HepG2 (cell line): ENCODE data around the gene MBD5. TPM values are rescaled to one million over a fixed set of nuclear protein-coding genes. Genes with fewer than 3 reads are reported as not detected.

Source experiments
- ATAC-seq: fragments of 200-7000 bp; cut with Tn5 transposase; 3 replicates; pipeline ENCODE4 v1.9.1; 2020; ENCODE audit warnings: mild to moderate bottlenecking, moderate library complexity
- BruUV-seq: library from RNA; stranded (reverse); fragments of 400-500 nt; replicated peaks from 2 replicates; lab custom pipeline; 2021; lab: Mats Ljungman, UMichigan
- CTCF ChIA-PET: fragments of 300-600 bp; formaldehyde crosslinking; extraction: SDS; loops from one replicate; lab custom pipeline; 2021; ENCODE audit warnings: low total read pairs, inconsistent platforms, low intra/inter-chr PET ratio; lab: Yijun Ruan, JAX
- POLR2A ChIA-PET: fragments of 350-600 bp; sonication (Branson Sonifier 250); formaldehyde crosslinking; loops from one replicate; lab custom pipeline; 2020; ENCODE audit warnings: antibody characterized with exemption, inconsistent platforms; lab: Yijun Ruan, JAX
- DNase-seq: peaks from one replicate; pipeline ENCODE4 v3.0.0-alpha.2; 2015; ENCODE audit warnings: low spot score
- FAIRE-seq: peaks from 3 replicates; lab custom pipeline; 2011; peaks lifted over from hg19 to GRCh38; lab: Jason Lieb, UNC
- H2AFZ ChIP-seq: one replicate; pipeline ENCODE4 v1.6.1; 2011; ENCODE audit warnings: low read length, inconsistent platforms
- H3K27ac ChIP-seq: fragments of 300-600 bp; 3 replicates; pipeline ENCODE4 v1.8.0; 2011; ENCODE audit warnings: mixed run types, mild to moderate bottlenecking, mixed read lengths, low read length, inconsistent platforms; ENCODE audit not compliant: insufficient read depth; ENCODE audit errors: extremely low read length
- H3K27me3 ChIP-seq, 2 experiments: fragments of 200-600 bp in 1 of 2; 2 replicates in 1 of 2; 3 replicates in 1 of 2; pipeline versions ENCODE4 v1.6.0 to v1.8.0; 2011; ENCODE audit warnings: low read length in 2 of 2, mild to moderate bottlenecking in 2 of 2, moderate library complexity in 2 of 2, inconsistent platforms in 1 of 2; ENCODE audit not compliant: insufficient read depth in 2 of 2, control insufficient read depth in 1 of 2
- H3K36me3 ChIP-seq, 2 experiments: fragments of 200-600 bp in 1 of 2; replicated peaks in 1 of 2; 2 replicates in 1 of 2; 3 replicates in 1 of 2; pipeline versions ENCODE4 v1.5.1 to v1.8.0; 2011; ENCODE audit warnings: low read length in 2 of 2, inconsistent platforms in 1 of 2; ENCODE audit not compliant: insufficient read depth in 2 of 2, control insufficient read depth in 1 of 2
- H3K4me1 ChIP-seq: 2 replicates; pipeline ENCODE4 v1.5.1; 2012; ENCODE audit warnings: low read length, inconsistent platforms; ENCODE audit not compliant: insufficient read depth
- H3K4me2 ChIP-seq: 2 replicates; pipeline ENCODE4 v1.6.0; 2011; ENCODE audit warnings: low read depth, low read length, inconsistent platforms
- H3K4me3 ChIP-seq, 3 experiments: fragments of 200-600 bp in 1 of 3; sonication (generic), shearing (Covaris generic) in 1 of 3; replicated peaks in 1 of 3; 2 replicates each; pipeline ENCODE4 v1.5.1; 2011 to 2016; ENCODE audit warnings: low read length in 3 of 3, inconsistent platforms in 2 of 3, low read depth in 2 of 3, mild to moderate bottlenecking in 2 of 3, control low read depth in 1 of 3, mixed read lengths in 1 of 3; ENCODE audit not compliant: insufficient read depth in 1 of 3
- H3K79me2 ChIP-seq: one replicate; pipeline ENCODE4 v1.6.1; 2011; ENCODE audit warnings: low read length, inconsistent platforms; ENCODE audit not compliant: insufficient read depth
- H3K9ac ChIP-seq: 2 replicates; pipeline ENCODE4 v1.6.0; 2011; ENCODE audit warnings: mild to moderate bottlenecking, low read depth, low read length, inconsistent platforms; ENCODE audit not compliant: insufficient read depth
- H3K9me3 ChIP-seq: 2 replicates; pipeline ENCODE4 v1.5.1; 2012; ENCODE audit warnings: mild to moderate bottlenecking, low read length
- H4K20me1 ChIP-seq: 2 replicates; pipeline ENCODE4 v1.6.0; 2011; ENCODE audit warnings: inconsistent platforms, mild to moderate bottlenecking, low read length, moderate library complexity; ENCODE audit not compliant: insufficient read depth
- ISL2 ChIP-seq: sonication (generic); formaldehyde crosslinking; IDR thresholded peaks from 2 replicates; pipeline ENCODE4 v1.5.0; 2020; ENCODE audit warnings: missing genetic modification reagents
- KDM4B ChIP-seq: sonication (generic); formaldehyde crosslinking; IDR thresholded peaks from 2 replicates; pipeline ENCODE4 v1.4.0; 2020; ENCODE audit warnings: missing genetic modification reagents
- KMT2B ChIP-seq: IDR thresholded peaks from 2 replicates; pipeline ENCODE4 v1.6.1; 2016; ENCODE audit warnings: missing genetic modification reagents, missing compliant biosample characterization
- MZF1 ChIP-seq: sonication (generic); formaldehyde crosslinking; IDR thresholded peaks from 2 replicates; pipeline ENCODE4 v1.8.1; 2023; ENCODE audit warnings: mild to moderate bottlenecking, missing genetic modification reagents, borderline replicate concordance
- NR2F6 ChIP-seq, 2 experiments: IDR thresholded peaks; 2 replicates each; pipeline ENCODE4 v1.6.1; 2016; ENCODE audit warnings: antibody characterized with exemption in 1 of 2, mild to moderate bottlenecking in 1 of 2
- PCBP2 ChIP-seq: fragments of 200-400 bp; formaldehyde crosslinking; optimal IDR thresholded peaks from 2 replicates; pipeline ENCODE3; 2018; ENCODE audit warnings: low read length, low read depth; ENCODE audit not compliant: poor library complexity, severe bottlenecking
- REPIN1 ChIP-seq: sonication (generic); formaldehyde crosslinking; IDR thresholded peaks from 2 replicates; pipeline ENCODE4 v1.8.0; 2022; ENCODE audit warnings: missing genetic modification reagents, low read depth, mild to moderate bottlenecking, borderline replicate concordance
- SALL2 ChIP-seq: sonication (generic); formaldehyde crosslinking; IDR thresholded peaks from 2 replicates; pipeline ENCODE4 v1.8.1; 2023; ENCODE audit warnings: mild to moderate bottlenecking, missing genetic modification reagents, inconsistent platforms
- SYNCRIP ChIP-seq: fragments of 200-400 bp; formaldehyde crosslinking; IDR thresholded peaks from 2 replicates; pipeline ENCODE4 v1.6.1; 2018; ENCODE audit warnings: mild to moderate bottlenecking, low read depth, low read length; ENCODE audit not compliant: insufficient read depth
- TBP ChIP-seq: sonication (generic); formaldehyde crosslinking; IDR thresholded peaks from 2 replicates; pipeline ENCODE4 v1.5.0; 2020; ENCODE audit warnings: missing genetic modification reagents
- ZBTB7A ChIP-seq: sonication (generic); formaldehyde crosslinking; IDR thresholded peaks from 2 replicates; pipeline ENCODE4 v1.8.0; 2022; ENCODE audit warnings: mild to moderate bottlenecking, missing genetic modification reagents
- ZNF253 ChIP-seq: sonication (generic); formaldehyde crosslinking; IDR thresholded peaks from 2 replicates; pipeline ENCODE4 v1.8.0; 2022; ENCODE audit warnings: mild to moderate bottlenecking, missing genetic modification reagents, borderline replicate concordance
- ZNF263 ChIP-seq: sonication (generic); formaldehyde crosslinking; IDR thresholded peaks from 2 replicates; pipeline ENCODE4 v1.4.0; 2020; ENCODE audit warnings: missing genetic modification reagents
- ZNF275 ChIP-seq: sonication (generic); formaldehyde crosslinking; IDR thresholded peaks from 2 replicates; pipeline ENCODE4 v1.8.0; 2022; ENCODE audit warnings: missing genetic modification reagents, mild to moderate bottlenecking, inconsistent platforms, borderline replicate concordance
- ZNF530 ChIP-seq: sonication (generic); formaldehyde crosslinking; IDR thresholded peaks from 2 replicates; pipeline ENCODE4 v1.5.0; 2020; ENCODE audit warnings: low read depth, mild to moderate bottlenecking, missing genetic modification reagents
- ZNF619 ChIP-seq: sonication (generic); formaldehyde crosslinking; IDR thresholded peaks from 2 replicates; pipeline ENCODE4 v1.4.0; 2020; ENCODE audit warnings: mild to moderate bottlenecking, missing genetic modification reagents
- ZNF75D ChIP-seq: sonication (generic); formaldehyde crosslinking; IDR thresholded peaks from 2 replicates; pipeline ENCODE4 v1.8.1; 2023; ENCODE audit warnings: missing genetic modification reagents, mild to moderate bottlenecking, borderline replicate concordance
- ZSCAN20 ChIP-seq: sonication (generic); formaldehyde crosslinking; IDR thresholded peaks from 2 replicates; pipeline ENCODE4 v1.4.0; 2020; ENCODE audit warnings: missing genetic modification reagents, mild to moderate bottlenecking, borderline replicate concordance
- ZZZ3 ChIP-seq: sonication (generic); formaldehyde crosslinking; IDR thresholded peaks from 2 replicates; pipeline ENCODE4 v1.4.0; 2020; ENCODE audit warnings: missing genetic modification reagents, mild to moderate bottlenecking, borderline replicate concordance
- WGBS: methylation state at CpG from one replicate; pipeline ENCODE4 v1.1.6; 2017; ENCODE audit warnings: low lambda C conversion rate; 5-methylcytosine and 5-hydroxymethylcytosine counted together
- in situ Hi-C: cut with HindIII; loops from 2 replicates; pipeline ENCODE4 v1.10.0; 2017; ENCODE audit warnings: low pct_unique_long_range_greater_than_20kb; ENCODE audit not compliant: extremely low pct_ligation_motif_present
- intact Hi-C: fragments of 100-400 bp; cut with micrococcal nuclease; formaldehyde crosslinking; loops from one replicate; pipeline ENCODE4 v1.10.0; 2022; ENCODE audit not compliant: unreplicated experiment
- polyA plus RNA-seq, 8 experiments: library from polyadenylated mRNA; depleted of rRNA in 3 of 8; stranded (reverse) in 7 of 8; unstranded in 1 of 8; fragments of >200 nt; fragmentation: Illumina TruSeq in 4 of 8; extraction: Trizol in 4 of 8; gene quantifications; 2 replicates each; pipeline versions ENCODE4 v1.2.1 to v1.2.3, GENCODE V29; 2011 to 2016; ENCODE audit warnings: low read depth in 4 of 8, missing spikeins in 1 of 8, mixed read lengths in 1 of 8; ENCODE audit not compliant: insufficient read depth in 1 of 8
- total RNA-seq, 5 experiments: library from RNA; depleted of rRNA; stranded (reverse); fragments of >200 nt; fragmentation: Illumina TruSeq; extraction: Trizol; gene quantifications; 2 replicates each; pipeline ENCODE4 v1.2.3, GENCODE V29; 2016; ENCODE audit warnings: low read depth in 1 of 5
- TF ChIP-seq, protein P1 (sequence below): sonication (generic); formaldehyde crosslinking; conservative IDR thresholded peaks from 2 replicates; pipeline ENCODE4 v1.4.0; 2020; ENCODE audit warnings: missing genetic modification reagents

Gene MBD5
- total and polyA plus RNA-seq, 2 of the 13 experiments (the other 11 are each of a cell fraction or from before 2014, with no cell fraction given): 13.5 to 26.4 TPM

- FAIRE-seq (no peak), DNase-seq (no peak), ATAC-seq (no peak)
- BruUV-seq: no TSS peak
- Histone ChIP-seq H3K27ac (no peak overlapping the region), H3K4me1 (peaks cover 6% of the 10 kb centered on the region; the same call in 1 of the 2 replicates), H3K27me3 (no peaks in the 10 kb centered on the region), H3K4me2 (no peak overlapping the region), H4K20me1 (no peaks in the 10 kb centered on the region), H2AFZ (no peak overlapping the region), H3K4me3 (no peak overlapping the region), H3K9me3 (no peaks in the 10 kb centered on the region), H3K9ac (no peak overlapping the region), H3K79me2 (no peaks in the 10 kb centered on the region), H3K36me3 (no peaks in the 10 kb centered on the region)
- whole genome bisulfite sequencing: 94% methylated on average over 1 of the region's 1 CpG
- ChIA-PET CTCF (no interaction called here), POLR2A (no interaction called here)
- in situ Hi-C loops (no loop called here), intact Hi-C loops (no loop called here)
- TF ChIP-seq ZSCAN20 (CRISPR knock-in tag): no peak
- no peak for TF ChIP-seq ZNF75D (CRISPR knock-in tag)
- TF ChIP-seq REPIN1 (CRISPR knock-in tag): no peak
- no peak for TF ChIP-seq SALL2 (CRISPR knock-in tag)
- TF ChIP-seq PCBP2: no peak
- TF ChIP-seq, protein P1, sequence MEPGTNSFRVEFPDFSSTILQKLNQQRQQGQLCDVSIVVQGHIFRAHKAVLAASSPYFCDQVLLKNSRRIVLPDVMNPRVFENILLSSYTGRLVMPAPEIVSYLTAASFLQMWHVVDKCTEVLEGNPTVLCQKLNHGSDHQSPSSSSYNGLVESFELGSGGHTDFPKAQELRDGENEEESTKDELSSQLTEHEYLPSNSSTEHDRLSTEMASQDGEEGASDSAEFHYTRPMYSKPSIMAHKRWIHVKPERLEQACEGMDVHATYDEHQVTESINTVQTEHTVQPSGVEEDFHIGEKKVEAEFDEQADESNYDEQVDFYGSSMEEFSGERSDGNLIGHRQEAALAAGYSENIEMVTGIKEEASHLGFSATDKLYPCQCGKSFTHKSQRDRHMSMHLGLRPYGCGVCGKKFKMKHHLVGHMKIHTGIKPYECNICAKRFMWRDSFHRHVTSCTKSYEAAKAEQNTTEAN (CRISPR knock-in tag): no peak
- no peak for TF ChIP-seq NR2F6 (IDR thresholded peaks at IDR 0.05)
- no peak for TF ChIP-seq NR2F6 (CRISPR knock-in tag; IDR thresholded peaks at IDR 0.05)
- TF ChIP-seq ZNF253 (CRISPR knock-in tag): no peak
- no peak for TF ChIP-seq ZNF619 (CRISPR knock-in tag)
- no peak for TF ChIP-seq KMT2B
- TF ChIP-seq ISL2 (CRISPR knock-in tag): no peak
- TF ChIP-seq SYNCRIP: no peak
- no peak for TF ChIP-seq ZNF263 (CRISPR knock-in tag)
- TF ChIP-seq MZF1 (CRISPR knock-in tag): no peak
- TF ChIP-seq KDM4B (CRISPR knock-in tag): no peak
- TF ChIP-seq ZNF530: no peak
- no peak for TF ChIP-seq ZZZ3 (CRISPR knock-in tag)
- no peak for TF ChIP-seq ZBTB7A
- TF ChIP-seq TBP (CRISPR knock-in tag): no peak
- no peak for TF ChIP-seq ZNF275 (CRISPR knock-in tag)
These were observed 261.3 kb downstream of the MBD5 start for GRCh38 chr2:148282201-148282600.
